GM21576 (cell line): ENCODE data around the gene RNLS.

Source experiments
- ATAC-seq: cut with Tn5 transposase; IDR thresholded peaks from one replicate; pipeline ENCODE4 v1.9.1; 2021; ENCODE audit warnings: mild to moderate bottlenecking, moderate library complexity; ENCODE audit not compliant: unreplicated experiment

The RNLS gene

GRCh38 chr10:88239212-88239611 is 343.9 kb downstream of the RNLS start:
- no peak for ATAC-seq

DNA sequence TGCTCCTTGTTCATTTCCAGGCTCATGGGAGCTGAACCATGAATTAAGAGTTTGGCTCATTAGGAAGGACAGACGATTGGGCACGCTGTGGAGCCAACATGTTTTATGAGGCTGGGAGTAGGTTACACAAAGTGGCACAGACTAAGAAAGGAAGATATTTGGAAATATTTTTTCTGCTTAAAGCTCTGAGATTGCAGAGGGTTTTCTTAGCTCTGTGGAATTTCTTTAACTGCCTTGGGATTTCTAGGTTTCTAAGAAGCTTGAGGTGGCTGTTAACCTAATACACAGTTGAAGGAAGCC is 344.6 kb downstream of the RNLS start:
- no peak for ATAC-seq

GRCh38 chr10:88237896-88238614 is 345.1 kb downstream of the RNLS start:
- no peak for ATAC-seq

GRCh38 chr10:88236121-88236743 is 346.9 kb downstream of the RNLS start:
- no peak for ATAC-seq

GRCh38 chr10:88234297-88234696 is 348.8 kb downstream of the RNLS start:
- ATAC-seq: no peak

GRCh38 chr10:88233870-88234269 is 349.2 kb downstream of the RNLS start:
- ATAC-seq: no peak

DNA sequence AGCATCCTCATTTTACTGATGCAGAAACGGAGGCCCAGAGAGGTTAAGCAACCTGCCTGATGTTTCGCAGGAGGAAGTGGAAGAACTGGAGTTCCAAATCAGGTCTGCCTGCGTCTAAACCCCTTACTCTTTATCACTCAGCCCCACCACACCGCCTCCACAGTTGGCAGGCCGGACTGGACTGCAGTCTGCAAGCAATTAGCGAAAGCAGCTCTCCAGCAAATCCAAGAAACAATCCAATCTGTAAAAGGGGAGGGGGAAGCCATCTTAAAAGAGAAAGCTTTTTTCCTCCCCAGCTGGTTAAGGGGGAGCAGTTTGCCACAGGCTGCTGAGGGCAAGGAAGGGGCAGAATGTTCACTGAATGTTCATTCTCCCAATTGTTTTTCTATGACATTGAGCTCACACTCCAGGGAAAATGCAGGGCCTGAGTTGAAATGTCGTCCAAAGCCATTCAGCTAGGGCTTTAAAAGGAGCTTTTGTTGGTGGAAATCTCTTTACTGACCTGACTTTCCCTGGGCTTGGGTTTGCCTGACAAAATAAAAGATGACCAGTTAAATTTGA is 350.1 kb downstream of the RNLS start:
- ATAC-seq: no peak

DNA sequence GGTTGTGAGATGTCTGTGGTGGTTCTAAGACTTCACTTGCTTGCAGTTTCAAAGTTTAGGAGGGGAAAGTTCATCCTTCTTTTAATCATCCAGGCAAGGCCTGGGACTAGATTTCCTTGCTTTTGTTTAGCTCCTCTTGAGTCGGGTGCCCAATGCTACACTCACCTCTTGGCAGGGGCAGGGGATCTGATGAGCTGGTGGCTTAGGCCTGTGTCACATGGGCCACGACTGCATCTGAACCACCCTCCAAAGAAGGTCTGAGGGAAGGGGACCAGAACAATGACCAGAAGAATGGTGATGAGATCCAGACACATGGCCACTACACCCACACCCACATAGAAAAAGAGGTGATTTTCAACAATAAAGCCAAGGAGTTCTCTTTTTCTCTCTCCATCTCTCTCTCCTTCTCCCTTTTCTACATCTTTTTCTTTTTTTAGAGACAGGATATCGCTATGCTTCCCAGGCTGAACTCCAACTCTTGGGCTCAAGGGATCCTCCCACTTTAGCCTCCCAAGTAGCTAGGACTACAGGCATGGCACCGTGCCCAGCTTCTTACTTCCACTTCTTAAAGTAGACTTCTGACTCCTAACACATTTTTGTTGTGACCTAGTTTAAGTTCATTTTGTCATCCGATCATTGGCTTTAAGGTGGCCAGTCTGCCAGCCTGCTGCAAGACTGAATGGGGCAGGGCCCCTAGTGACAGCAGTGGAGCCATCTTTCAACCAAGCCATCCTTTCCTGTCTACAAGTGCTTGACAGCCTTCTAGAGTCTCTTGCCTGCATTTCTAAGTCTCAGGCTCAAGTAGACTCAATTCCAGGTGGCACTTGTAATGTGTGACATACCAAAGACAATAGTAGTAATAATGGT is 350.9 kb downstream of the RNLS start:
- ATAC-seq: no peak

GRCh38 chr10:88230251-88230650 is 352.9 kb downstream of the RNLS start:
- ATAC-seq: no peak

- ATAC-seq: no peak
Measured at GRCh38 chr10:88228130-88228529, 355.0 kb downstream of the RNLS start.

- no peak for ATAC-seq
Measured at GRCh38 chr10:88227342-88228018, 355.6 kb downstream of the RNLS start.

- ATAC-seq: no peak
Measured at GRCh38 chr10:88226891-88227290, 356.2 kb downstream of the RNLS start.

DNA sequence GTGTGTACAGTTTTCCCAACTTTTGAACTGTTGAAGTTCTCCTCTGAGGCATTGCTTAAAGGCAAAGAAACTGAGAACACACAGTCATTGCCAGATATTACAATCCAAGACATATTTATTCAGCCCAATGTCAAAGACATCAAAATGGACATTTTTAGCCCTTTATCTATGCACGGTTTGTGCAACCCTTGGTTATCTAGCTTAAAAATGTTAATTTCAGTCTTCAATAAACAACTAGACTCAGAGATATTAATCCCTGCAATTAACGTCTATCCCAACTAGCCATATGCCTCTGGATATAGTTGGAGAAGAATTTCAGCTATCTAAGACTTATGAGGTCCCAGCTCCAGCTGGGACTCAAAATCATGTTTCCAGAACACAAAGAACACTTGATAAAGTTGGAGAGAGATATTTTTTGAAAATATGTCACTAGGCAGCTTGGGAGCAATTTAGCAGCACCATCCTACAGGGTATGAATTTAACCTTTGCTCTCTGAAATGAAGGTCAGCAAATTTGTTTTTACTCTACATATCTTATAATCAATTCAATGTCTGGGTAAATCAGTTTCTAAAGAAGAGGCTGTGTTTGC is 357.0 kb downstream of the RNLS start:
- no peak for ATAC-seq
